Stimulated activated effector memory CD8-positive, alpha-beta T cell treated with anti-CD3 and anti-CD28 coated beads, Interleukin-12 subunit alpha, Interleukin-12 subunit beta, amount 100 ng/mL, for 72 hours (primary cell): ENCODE results near the gene CDH12.
"Not testable (repeated sequence)": the region's sequence is repeated elsewhere in the genome, so short reads cannot be mapped to it uniquely, and the experiment has no call there.

Experiments used
- ATAC-seq: fragments of 150-1000 bp; cut with Tn5 transposase; 2 replicates; pipeline ENCODE4 v1.10.0; 2021
- DNase-seq, 2 donors: peaks; one replicate each; pipeline ENCODE4 v3.0.0; 2021 to 2022; ENCODE audit warnings: low spot score in 2 of 2
- H3K27ac Mint-ChIP-seq: one replicate; pipeline ENCODE4 v1.8.0; 2022; ENCODE audit warnings: mild to moderate bottlenecking, mixed read lengths
- H3K36me3 Mint-ChIP-seq: one replicate; pipeline ENCODE4 v1.8.0; 2022; ENCODE audit warnings: mild to moderate bottlenecking, mixed read lengths
- H3K4me1 Mint-ChIP-seq: one replicate; pipeline ENCODE4 v1.8.0; 2022; ENCODE audit warnings: mixed read lengths
- H3K4me3 Mint-ChIP-seq: one replicate; pipeline ENCODE4 v1.8.0; 2022; ENCODE audit warnings: mild to moderate bottlenecking, mixed read lengths
- H3K9me3 Mint-ChIP-seq: one replicate; pipeline ENCODE4 v1.8.0; 2022; ENCODE audit warnings: mixed read lengths

CDH12 gene

DNA sequence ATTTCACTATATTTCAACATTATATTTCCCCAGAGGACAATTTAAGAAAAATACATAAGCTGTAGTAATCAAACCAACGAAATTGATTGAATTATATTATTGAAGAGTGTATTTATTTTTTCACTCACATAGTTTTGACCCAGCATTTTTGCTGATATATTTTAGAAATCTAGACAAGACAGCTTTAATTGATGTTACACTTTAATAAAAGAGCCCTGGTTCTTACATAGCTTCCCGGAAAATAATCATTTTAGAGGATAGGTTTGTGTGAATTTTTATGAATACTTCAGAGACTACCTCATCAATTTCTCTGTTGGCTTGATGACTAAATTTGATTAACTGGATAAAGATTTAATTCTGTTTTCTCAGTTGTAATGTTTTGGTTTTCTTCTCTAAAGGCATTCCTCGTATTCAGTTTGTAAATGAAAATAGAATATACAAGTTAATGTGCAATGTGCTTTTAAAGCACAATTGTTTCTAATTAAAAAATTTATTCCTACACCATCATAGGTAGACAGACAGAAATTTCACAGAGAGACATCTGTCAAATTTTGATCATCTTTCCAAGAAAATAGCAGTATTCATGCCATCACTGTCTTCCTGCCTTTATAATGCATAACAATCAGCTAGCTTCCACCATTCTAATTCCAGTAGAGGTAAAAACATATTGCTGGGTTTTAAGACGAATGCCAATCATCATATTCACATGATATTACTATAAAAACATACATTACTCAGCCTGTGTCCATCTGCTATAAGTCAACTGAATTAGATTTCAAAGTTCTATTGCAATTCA lies 441.4 kb downstream of the CDH12 start:
- no peaks in the 10 kb centered on the region for H3K4me1 Mint-ChIP-seq

DNA sequence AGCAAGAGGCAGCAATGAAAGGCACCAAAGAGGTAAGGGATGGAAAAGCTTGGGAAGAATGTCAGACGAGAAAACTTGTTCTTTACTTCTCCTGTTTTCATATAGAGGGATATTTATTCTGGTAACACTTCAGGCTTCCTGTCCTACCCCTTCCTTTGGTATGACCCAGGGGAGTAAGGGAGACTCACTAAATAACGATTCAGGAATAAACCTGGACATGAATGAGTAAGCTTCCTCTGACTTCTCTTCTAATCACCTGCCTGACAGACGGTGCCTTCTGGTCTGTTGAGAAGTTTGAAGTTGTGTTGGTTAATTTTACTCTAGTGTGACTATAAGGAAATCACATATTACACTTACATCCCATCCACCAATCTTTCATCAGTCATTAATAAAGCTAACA lies 461.2 kb downstream of the CDH12 start:
- Mint-ChIP-seq H3K4me1 (no peaks in the 10 kb centered on the region), H3K9me3 (peaks cover 14% of the 10 kb centered on the region), H3K36me3 (no peaks in the 10 kb centered on the region), H3K27ac (no peak overlapping the region), H3K4me3 (no peak overlapping the region)
- no peak for ATAC-seq
- DNase-seq: no peak

More for the DNA sequence above, 441.4 kb downstream of the CDH12 start:
- Mint-ChIP-seq H3K4me3 (no peak overlapping the region), H3K36me3 (no peaks in the 10 kb centered on the region), H3K27ac (no peak overlapping the region), H3K9me3 (peaks cover 23% of the 10 kb centered on the region)
- no peak for DNase-seq
- ATAC-seq: no peak

DNA sequence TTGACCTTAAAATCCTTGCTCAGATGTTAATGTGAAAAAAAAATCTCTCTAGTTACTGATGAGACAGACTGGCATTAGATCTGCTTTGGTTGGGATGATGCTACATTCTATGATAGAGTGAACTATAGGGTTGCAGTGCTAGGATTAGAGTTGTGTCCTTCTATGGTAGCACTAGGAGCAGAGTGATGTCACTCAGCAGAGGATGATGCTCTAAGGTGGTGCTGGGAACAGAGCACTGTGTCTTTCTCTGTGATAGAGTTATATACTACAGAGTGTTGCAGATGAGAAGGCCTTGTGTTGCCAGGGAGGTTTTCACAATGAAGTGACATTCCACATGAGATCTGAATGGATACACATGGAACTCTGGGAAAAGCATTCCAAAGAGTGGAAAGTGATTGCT lies 462.3 kb downstream of the CDH12 start:
- no peaks in the 10 kb centered on the region for H3K4me1 Mint-ChIP-seq
- DNase-seq: no peak

DNA sequence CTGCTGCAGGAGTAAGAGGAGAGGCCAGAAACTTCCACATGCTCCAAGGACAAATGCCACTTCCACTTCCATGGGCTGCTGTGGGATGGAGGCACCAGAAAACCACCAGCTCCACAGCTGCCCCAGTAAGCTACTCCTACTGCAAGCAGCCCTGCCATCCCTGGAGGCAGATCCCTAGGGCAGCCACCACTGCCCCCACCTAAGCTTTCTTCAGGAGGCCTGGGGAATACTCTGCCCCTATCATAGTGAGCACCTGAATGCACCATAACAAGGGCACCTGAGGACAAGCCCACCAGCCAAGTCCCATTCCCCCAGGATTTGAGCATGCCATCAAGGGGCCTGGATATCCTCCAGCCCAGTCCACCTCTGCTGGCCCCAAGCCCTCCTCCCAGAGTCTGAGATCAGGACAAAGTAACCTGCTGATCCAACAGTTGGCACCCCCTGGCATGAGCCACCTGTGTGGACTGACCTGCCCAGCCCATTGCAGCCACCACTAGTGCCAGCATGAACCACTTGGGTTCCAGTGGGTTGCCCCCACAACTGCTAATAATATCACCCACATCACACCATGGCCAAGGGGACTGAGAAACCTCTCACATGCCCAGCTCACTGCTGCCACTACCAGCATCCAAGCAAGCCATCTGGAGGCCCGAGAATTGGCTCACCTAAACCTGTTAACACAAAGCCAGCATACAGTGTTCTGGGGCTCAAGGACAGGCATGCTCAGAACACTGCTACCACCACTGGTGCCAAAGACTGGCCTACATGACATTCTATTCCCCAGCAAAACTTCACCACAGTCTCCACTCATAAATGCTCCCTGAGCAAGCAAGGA lies 480.1 kb downstream of the CDH12 start:
- DNase-seq: no peak
- peaks cover 19% of the 10 kb centered on the region for H3K9me3 Mint-ChIP-seq
- no peak for ATAC-seq
- no peaks in the 10 kb centered on the region for H3K36me3 Mint-ChIP-seq
- H3K4me1 Mint-ChIP-seq: no peaks in the 10 kb centered on the region
- no peak overlapping the region for H3K27ac Mint-ChIP-seq
- H3K4me3 Mint-ChIP-seq: no peak overlapping the region

More for the DNA sequence above, 462.3 kb downstream of the CDH12 start:
- ATAC-seq: no peak
- Mint-ChIP-seq H3K36me3 (no peaks in the 10 kb centered on the region), H3K4me3 (no peak overlapping the region), H3K9me3 (peaks cover 14% of the 10 kb centered on the region), H3K27ac (no peak overlapping the region)

DNA sequence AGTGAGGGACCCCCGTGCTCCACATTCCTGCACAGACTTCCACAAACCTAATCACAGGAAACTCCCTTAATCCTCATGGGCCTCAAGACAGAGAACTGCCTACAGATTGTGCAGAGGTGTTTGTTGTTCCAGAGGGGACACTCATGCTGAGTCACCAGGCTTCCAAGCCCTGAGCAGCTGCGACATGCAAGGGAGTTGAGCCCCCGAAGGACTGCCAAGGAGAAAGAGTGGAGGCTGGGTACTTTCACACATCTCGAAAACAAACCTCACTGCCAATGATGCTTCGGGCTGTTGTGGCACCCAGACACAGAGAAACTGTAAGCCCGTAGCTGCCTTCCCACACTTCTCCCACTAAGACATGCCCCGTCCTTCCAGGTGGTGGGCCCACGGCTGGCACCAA lies 480.8 kb downstream of the CDH12 start:
- Mint-ChIP-seq H3K27ac (no peak overlapping the region), H3K9me3 (peaks cover 19% of the 10 kb centered on the region), H3K4me1 (no peaks in the 10 kb centered on the region), H3K4me3 (no peak overlapping the region), H3K36me3 (no peaks in the 10 kb centered on the region)
- no peak for ATAC-seq
- DNase-seq: no peak

DNA sequence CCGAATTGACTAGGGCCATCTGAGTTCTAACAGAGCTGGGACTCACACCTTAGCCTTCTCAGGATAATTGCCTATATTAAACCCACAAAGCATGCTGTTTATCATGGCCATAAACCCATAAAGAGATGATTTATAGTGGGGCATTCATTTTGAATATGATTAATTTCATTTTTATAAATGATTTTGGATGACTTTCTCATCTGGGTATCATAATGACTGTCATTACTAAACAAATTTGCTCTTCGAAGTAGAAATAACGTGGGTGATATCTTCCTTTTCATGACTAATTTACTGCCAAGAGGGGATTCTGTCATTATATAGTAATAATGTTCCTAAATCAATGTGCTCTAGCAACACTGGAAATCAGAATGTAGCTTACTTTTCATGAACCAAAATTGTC lies 498.2 kb downstream of the CDH12 start:
- Mint-ChIP-seq H3K27ac (no peak overlapping the region), H3K4me3 (no peak overlapping the region), H3K9me3 (peaks cover 19% of the 10 kb centered on the region), H3K36me3 (no peaks in the 10 kb centered on the region), H3K4me1 (no peaks in the 10 kb centered on the region)
- DNase-seq (no peak), ATAC-seq (no peak)

DNA sequence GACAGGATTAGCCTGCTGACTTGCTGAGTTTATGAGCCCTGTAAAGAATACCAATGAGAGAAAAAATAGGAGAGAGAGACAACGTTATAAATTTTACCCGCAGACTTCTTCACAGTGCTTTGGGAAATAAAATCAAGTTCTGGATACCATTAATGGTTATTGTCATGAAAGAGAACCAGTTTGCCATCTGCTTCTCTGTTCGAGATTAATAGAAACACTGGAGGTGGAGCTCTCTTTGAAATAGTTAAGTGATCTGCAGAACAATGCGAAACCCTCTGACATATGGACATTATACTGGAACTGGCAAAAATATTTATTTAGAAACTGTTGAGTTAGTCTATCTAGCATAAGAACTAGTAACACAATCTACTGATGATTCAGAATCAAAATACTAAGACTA lies 500.7 kb downstream of the CDH12 start:
- DNase-seq: no peak
- H3K36me3 Mint-ChIP-seq: no peaks in the 10 kb centered on the region
- no peaks in the 10 kb centered on the region for H3K4me1 Mint-ChIP-seq
- no peak overlapping the region for H3K4me3 Mint-ChIP-seq
- ATAC-seq: no peak
- no peak overlapping the region for H3K27ac Mint-ChIP-seq
- H3K9me3 Mint-ChIP-seq: peaks cover 15% of the 10 kb centered on the region

DNA sequence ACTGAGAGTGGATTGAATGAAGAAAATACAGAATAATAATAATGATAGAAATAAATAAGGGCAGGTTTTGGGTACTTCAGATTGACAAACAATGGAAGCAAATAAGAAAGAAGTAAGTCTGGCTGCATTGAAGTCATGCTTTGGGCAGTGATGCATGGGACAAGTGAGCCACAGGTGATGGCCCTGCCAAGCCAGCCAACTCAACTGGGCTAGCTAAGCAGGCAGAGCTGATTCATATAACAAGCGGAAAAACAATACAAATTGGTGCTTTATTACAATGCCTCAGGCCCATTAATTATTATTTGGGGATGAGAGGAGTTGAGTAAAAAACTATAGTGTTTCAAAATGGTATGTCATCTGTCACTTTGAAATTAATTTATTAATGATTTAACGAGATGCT lies 502.0 kb downstream of the CDH12 start:
- ATAC-seq (no peak), DNase-seq (no peak)
- Mint-ChIP-seq H3K9me3 (peaks cover 17% of the 10 kb centered on the region), H3K4me1 (no peaks in the 10 kb centered on the region), H3K4me3 (no peak overlapping the region), H3K27ac (no peak overlapping the region), H3K36me3 (no peaks in the 10 kb centered on the region)

DNA sequence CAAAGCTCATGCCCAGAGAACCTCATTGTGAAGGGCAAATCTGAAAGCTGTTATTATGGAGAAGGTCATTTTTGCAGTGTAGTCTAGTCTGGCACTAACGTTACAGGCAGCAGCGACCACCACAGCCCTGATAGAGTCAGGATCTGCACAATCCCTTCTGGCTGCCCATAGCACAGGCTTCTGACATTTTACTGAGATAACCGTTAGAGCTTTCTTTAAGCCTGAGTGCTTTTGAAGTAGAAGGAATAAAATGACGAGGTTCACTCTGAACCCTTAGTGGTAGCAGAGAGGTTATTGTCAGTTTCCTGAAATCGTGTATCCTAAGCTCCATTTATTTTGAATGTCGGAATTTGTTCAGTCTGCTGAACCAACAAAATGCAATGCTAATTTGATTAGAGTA lies 505.1 kb downstream of the CDH12 start:
- no peaks in the 10 kb centered on the region for H3K4me1 Mint-ChIP-seq
- no peak overlapping the region for H3K27ac Mint-ChIP-seq
- peaks cover 11% of the 10 kb centered on the region for H3K9me3 Mint-ChIP-seq
- DNase-seq (no peak), ATAC-seq (no peak)
- no peak overlapping the region for H3K4me3 Mint-ChIP-seq
- H3K36me3 Mint-ChIP-seq: no peaks in the 10 kb centered on the region

DNA sequence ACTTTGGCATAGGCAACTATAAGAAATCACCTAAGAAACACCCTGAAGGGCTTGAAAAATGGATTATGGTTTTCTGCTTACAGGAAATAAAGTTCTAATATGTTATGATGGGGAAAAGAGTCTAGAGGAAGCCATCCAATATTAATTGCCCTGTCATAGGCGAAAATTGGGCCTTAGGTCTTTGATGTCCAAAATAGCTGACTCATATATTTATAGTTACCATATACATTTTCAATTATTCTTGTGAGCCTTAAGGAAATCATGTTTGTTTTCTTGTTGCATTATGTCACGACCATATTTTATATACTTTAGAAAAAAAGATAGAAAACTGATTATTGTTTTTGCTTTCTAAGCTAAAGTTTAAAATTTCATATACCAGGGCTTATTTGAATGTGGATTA lies 509.1 kb downstream of the CDH12 start:
- DNase-seq: no peak
- no peak for ATAC-seq
- H3K27ac Mint-ChIP-seq: no peak overlapping the region
- no peaks in the 10 kb centered on the region for H3K36me3 Mint-ChIP-seq
- H3K9me3 Mint-ChIP-seq: peaks cover 10% of the 10 kb centered on the region
- H3K4me3 Mint-ChIP-seq: no peak overlapping the region
- H3K4me1 Mint-ChIP-seq: no peaks in the 10 kb centered on the region

DNA sequence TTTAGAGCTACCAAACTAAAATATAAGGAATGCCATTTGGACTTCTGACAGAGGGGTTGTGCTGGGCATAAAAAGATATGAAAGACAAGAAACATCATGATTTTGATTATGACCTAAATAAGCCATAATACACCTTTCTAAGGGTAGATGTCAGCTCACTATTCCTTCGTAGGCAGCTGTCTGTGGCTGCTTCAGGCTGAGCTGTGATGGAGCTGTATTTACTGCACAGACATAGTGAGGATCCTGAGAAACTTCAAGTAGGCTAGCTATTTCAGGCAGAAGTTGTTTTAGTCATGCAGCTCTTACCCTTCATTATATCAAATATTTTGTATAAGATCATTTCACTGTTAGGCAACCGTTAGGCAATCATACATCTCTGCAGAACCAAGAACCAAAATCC lies 511.7 kb downstream of the CDH12 start:
- no peak overlapping the region for H3K27ac Mint-ChIP-seq
- H3K9me3 Mint-ChIP-seq: peaks cover 13% of the 10 kb centered on the region
- H3K36me3 Mint-ChIP-seq: no peaks in the 10 kb centered on the region
- H3K4me3 Mint-ChIP-seq: no peak overlapping the region
- no peaks in the 10 kb centered on the region for H3K4me1 Mint-ChIP-seq
- ATAC-seq: no peak
- no peak for DNase-seq

DNA sequence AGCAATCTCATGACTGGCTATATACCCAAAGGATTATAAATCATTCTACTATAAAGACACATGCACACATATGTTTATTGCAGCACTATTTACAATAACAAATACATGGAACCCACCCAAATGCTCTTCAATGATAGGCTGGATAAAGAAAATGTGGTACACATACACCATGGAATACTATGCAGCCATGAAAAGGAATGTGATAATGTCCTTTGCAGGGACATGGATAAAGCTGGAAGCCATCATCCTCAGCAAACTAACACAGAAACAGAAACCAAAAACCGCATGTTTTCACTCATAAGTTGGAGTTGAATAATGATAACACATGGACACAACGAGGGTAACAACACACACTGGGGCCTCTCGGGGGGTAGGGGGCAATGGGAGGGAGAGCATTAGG lies 520.2 kb downstream of the CDH12 start:
- ATAC-seq, H3K4me3 Mint-ChIP-seq, H3K4me1 Mint-ChIP-seq, H3K36me3 Mint-ChIP-seq, H3K27ac Mint-ChIP-seq, DNase-seq: not testable (repeated sequence)
- peaks cover 27% of the 10 kb centered on the region for H3K9me3 Mint-ChIP-seq

DNA sequence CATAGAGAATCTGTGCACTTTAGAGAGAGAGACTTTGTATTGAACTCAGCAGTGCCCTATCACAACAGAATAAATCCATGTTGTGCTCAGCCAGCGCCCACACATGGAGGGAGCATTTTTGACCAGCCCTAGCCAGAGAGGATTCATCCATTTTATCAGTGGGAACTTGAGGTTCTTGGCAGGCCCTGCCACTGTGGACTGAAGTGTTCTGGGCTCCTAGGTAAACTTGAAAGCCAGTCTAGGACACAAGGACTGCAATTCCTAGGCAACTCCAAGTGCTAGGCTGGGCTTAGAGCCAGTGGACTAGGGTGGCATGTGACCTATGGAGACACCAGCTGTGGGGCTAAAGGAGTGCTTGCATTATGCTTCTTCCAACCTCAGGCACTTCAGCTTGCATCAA lies 523.5 kb downstream of the CDH12 start:
- no peaks in the 10 kb centered on the region for H3K36me3 Mint-ChIP-seq
- no peak for DNase-seq
- no peaks in the 10 kb centered on the region for H3K4me1 Mint-ChIP-seq
- H3K4me3 Mint-ChIP-seq: no peak overlapping the region
- no peak overlapping the region for H3K27ac Mint-ChIP-seq
- ATAC-seq: no peak
- peaks cover 21% of the 10 kb centered on the region for H3K9me3 Mint-ChIP-seq

DNA sequence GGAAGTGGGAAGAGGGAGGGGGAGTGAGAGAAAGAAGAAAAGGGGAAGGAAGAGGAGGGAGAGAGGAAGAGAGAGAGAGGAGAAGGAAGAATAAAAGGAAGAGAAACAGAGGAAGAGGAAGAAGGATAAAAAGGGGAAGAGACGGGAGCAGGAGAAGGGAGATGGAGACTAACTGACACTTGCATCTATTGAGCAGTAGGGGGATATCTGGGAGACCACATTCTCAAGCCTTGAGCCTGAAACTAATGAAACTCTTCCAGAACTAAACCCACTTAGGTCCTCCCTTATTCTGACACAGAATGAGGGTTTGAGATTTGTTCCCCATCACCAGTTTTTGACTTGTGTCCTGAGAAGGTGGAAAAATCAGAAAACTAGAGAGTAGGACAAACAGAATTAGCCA lies 533.3 kb downstream of the CDH12 start:
- DNase-seq (no peak), ATAC-seq (no peak)
- Mint-ChIP-seq H3K27ac (no peak overlapping the region), H3K4me1 (no peaks in the 10 kb centered on the region), H3K36me3 (no peaks in the 10 kb centered on the region), H3K9me3 (peaks cover 21% of the 10 kb centered on the region), H3K4me3 (no peak overlapping the region)

DNA sequence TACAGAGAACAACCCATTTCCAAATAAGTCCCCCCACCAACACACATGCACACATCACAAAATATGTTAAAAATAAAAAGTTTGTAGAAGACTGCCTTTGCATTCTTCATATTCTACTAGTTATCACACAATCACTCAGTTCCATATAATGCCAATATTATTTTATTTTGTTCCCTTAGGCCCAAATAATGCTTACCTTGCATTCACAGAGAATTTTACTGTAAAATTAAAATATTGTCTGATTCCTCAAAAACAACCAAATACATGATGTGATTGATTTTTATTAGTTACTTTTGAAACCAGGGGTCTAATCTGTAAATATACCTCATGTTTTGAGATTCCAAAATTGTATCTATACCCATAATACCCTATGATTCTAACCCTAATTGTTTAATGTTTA lies 536.9 kb downstream of the CDH12 start:
- peaks cover 34% of the 10 kb centered on the region for H3K9me3 Mint-ChIP-seq
- H3K4me3 Mint-ChIP-seq: no peak overlapping the region
- DNase-seq (no peak), ATAC-seq (no peak)
- no peak overlapping the region for H3K27ac Mint-ChIP-seq
- H3K36me3 Mint-ChIP-seq: no peaks in the 10 kb centered on the region
- H3K4me1 Mint-ChIP-seq: no peaks in the 10 kb centered on the region

DNA sequence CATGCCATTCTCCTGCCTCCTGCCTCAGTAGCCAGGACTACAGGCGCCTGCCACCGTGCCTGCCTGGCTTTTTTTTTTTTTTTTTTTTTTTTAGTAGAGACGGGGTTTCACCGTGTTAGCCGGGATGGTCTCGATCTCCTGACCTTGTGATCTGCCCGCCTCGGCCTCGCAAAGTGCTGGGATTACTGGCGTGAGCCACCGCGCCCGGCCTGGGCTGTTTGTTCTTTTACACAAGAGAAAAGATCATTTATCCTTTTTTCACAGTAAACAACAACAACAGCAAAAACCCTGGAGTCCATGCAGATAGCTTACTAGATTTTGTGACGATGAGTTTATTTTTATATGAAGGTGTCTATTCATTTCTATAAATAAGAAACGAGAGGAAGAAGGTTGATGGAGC lies 538.1 kb downstream of the CDH12 start:
- ATAC-seq, H3K4me3 Mint-ChIP-seq, H3K36me3 Mint-ChIP-seq, H3K4me1 Mint-ChIP-seq, DNase-seq, H3K27ac Mint-ChIP-seq: not testable (repeated sequence)
- peaks cover 32% of the 10 kb centered on the region for H3K9me3 Mint-ChIP-seq
